Mesendoderm (in vitro differentiated cells): ENCODE results near the gene PRMT3.
A peak's percentile ranks its signal among the peaks of the same experiment; 100 is the strongest.

Experiments
- DNase-seq: peaks from one replicate; pipeline ENCODE4 v3.0.0; 2013
- H2AK5ac ChIP-seq: 2 replicates; pipeline ENCODE4 v1.6.1; 2013; ENCODE audit warnings: low read length, inconsistent platforms
- H2BK120ac ChIP-seq: 2 replicates; pipeline ENCODE4 v1.6.1; 2013; ENCODE audit warnings: low read depth, mild to moderate bottlenecking, low read length, moderate library complexity, mixed read lengths
- H2BK15ac ChIP-seq: replicated peaks from 2 replicates; pipeline ENCODE4 v1.6.1; 2013; ENCODE audit warnings: low read depth, mild to moderate bottlenecking, moderate library complexity
- H2BK5ac ChIP-seq: 2 replicates; pipeline ENCODE4 v1.6.1; 2013; ENCODE audit warnings: low read length, inconsistent platforms
- H3K18ac ChIP-seq: 2 replicates; pipeline ENCODE4 v1.6.1; 2013; ENCODE audit warnings: mild to moderate bottlenecking, low read length, mixed read lengths
- H3K23ac ChIP-seq: one replicate; pipeline ENCODE4 v1.6.1; 2013; ENCODE audit warnings: low read length
- H3K27ac ChIP-seq: 2 replicates; pipeline ENCODE4 v1.5.1; 2013; ENCODE audit warnings: low read depth, mild to moderate bottlenecking, inconsistent platforms, low read length, moderate library complexity
- H3K27me3 ChIP-seq: 2 replicates; pipeline ENCODE4 v1.6.1; 2013; ENCODE audit warnings: low read length, control low read depth, mild to moderate bottlenecking, inconsistent platforms; ENCODE audit not compliant: insufficient read depth, poor library complexity
- H3K36me3 ChIP-seq: 2 replicates; pipeline ENCODE4 v1.6.1; 2013; ENCODE audit warnings: low read length, inconsistent platforms; ENCODE audit not compliant: control insufficient read depth, insufficient read depth
- H3K4ac ChIP-seq: one replicate; pipeline ENCODE4 v1.6.1; 2013; ENCODE audit warnings: low read depth, mild to moderate bottlenecking, low read length, moderate library complexity
- H3K4me1 ChIP-seq: 2 replicates; pipeline ENCODE4 v1.6.1; 2013; ENCODE audit warnings: low read depth, low read length, inconsistent platforms; ENCODE audit not compliant: control insufficient read depth
- H3K4me2 ChIP-seq: 2 replicates; pipeline ENCODE4 v1.6.1; 2013; ENCODE audit warnings: low read length
- H3K4me3 ChIP-seq: 2 replicates; pipeline ENCODE4 v1.5.1; 2013; ENCODE audit warnings: mild to moderate bottlenecking, low read length
- H3K56ac ChIP-seq: one replicate; pipeline ENCODE4 v1.6.1; 2013; ENCODE audit warnings: low read length
- H3K79me1 ChIP-seq: 2 replicates; pipeline ENCODE4 v1.6.1; 2013; ENCODE audit warnings: low read length, inconsistent platforms
- H3K79me2 ChIP-seq: 2 replicates; pipeline ENCODE4 v1.6.1; 2013; ENCODE audit warnings: mild to moderate bottlenecking, low read length; ENCODE audit not compliant: control insufficient read depth, insufficient read depth
- H3K9ac ChIP-seq: 2 replicates; pipeline ENCODE4 v1.6.1; 2013; ENCODE audit warnings: low read length, inconsistent platforms
- H4K5ac ChIP-seq: one replicate; pipeline ENCODE4 v1.6.1; 2013; ENCODE audit warnings: low read length
- H4K8ac ChIP-seq: one replicate; pipeline ENCODE4 v1.6.1; 2013; ENCODE audit warnings: low read depth, mild to moderate bottlenecking, control low read depth, low read length, moderate library complexity
- WGBS: extraction: QIAGEN DNeasy Blood & Tissue Kit; methylation state at CpG from one replicate; pipeline ENCODE4 v1.1.7; 2013; ENCODE audit warnings: low lambda C conversion rate, missing lambda C conversion rate; ENCODE audit not compliant: insufficient coverage; ENCODE audit errors: extremely low coverage; 5-methylcytosine and 5-hydroxymethylcytosine counted together

The PRMT3 gene

DNA sequence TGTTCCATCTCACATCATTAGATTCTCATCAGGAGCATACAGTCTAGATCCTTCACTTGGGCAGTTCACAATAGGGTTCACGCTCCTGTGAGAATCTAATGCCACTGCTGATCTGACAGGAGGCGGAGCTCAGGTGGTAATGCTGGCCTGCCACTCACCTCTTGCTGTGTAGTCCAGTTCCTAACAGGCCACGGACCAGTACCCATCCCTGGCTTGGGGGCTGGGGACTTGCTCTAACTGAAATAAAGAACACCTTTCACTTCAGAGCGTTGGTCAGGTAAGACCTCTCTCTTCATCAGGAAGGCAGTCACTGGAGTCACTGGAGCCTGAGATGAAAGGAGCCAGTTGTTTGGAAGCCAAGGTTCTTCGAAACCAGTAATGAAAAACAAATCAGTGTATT lies 41.7 kb downstream of the PRMT3 start:
- H3K79me2 ChIP-seq: no peaks in the 10 kb centered on the region
- WGBS: no CpG with 5 or more reads among the region's 5 CpGs
- no peaks in the 10 kb centered on the region for H3K4me1 ChIP-seq
- no peaks in the 10 kb centered on the region for H3K79me1 ChIP-seq
- no peak overlapping the region for H2AK5ac ChIP-seq
- no peak overlapping the region for H3K4ac ChIP-seq
- no peak overlapping the region for H4K5ac ChIP-seq
- H2BK5ac ChIP-seq: no peak overlapping the region
- H2BK120ac ChIP-seq: no peak overlapping the region
- no peak overlapping the region for H3K4me3 ChIP-seq
- no peak for DNase-seq
- H3K27me3 ChIP-seq: no peaks in the 10 kb centered on the region
- H3K18ac ChIP-seq: no peak overlapping the region
- H3K4me2 ChIP-seq: no peak overlapping the region
- H3K9ac ChIP-seq: no peak overlapping the region
- no peak overlapping the region for H2BK15ac ChIP-seq
- no peak overlapping the region for H4K8ac ChIP-seq
- no peaks in the 10 kb centered on the region for H3K36me3 ChIP-seq
- no peak overlapping the region for H3K56ac ChIP-seq
- H3K27ac ChIP-seq: no peak overlapping the region
- H3K23ac ChIP-seq: no peak overlapping the region

DNA sequence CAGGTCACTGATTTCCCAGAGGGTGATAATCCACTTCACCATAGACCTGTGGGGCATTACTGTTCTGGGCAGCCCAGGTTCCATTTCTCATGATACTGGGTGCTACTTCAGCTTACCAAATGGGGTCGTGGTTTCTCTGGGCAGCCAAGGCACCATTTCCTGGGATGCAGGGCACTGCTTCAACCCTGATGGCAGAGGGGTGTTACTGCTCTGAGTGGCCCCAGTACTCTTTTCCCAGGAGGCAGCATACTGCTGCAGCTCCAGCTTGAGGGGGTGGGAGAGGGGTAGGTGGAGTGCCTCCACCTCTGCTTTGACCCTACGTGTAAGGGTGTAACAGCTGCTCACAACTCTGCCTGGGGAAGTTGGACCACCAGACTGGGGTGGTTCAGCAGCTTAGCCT lies 51.1 kb downstream of the PRMT3 start:
- H3K4ac ChIP-seq: no peak overlapping the region
- no peak overlapping the region for H2AK5ac ChIP-seq
- H2BK5ac ChIP-seq: no peak overlapping the region
- no peak overlapping the region for H3K23ac ChIP-seq
- no peak overlapping the region for H3K18ac ChIP-seq
- H3K4me1 ChIP-seq: no peaks in the 10 kb centered on the region
- no peak overlapping the region for H4K5ac ChIP-seq
- H3K27me3 ChIP-seq: no peaks in the 10 kb centered on the region
- H3K79me2 ChIP-seq: no peaks in the 10 kb centered on the region
- no peak overlapping the region for H3K56ac ChIP-seq
- H3K79me1 ChIP-seq: no peaks in the 10 kb centered on the region
- no peak overlapping the region for H3K27ac ChIP-seq
- H3K4me3 ChIP-seq: no peak overlapping the region
- WGBS: no CpG with 5 or more reads among the region's 2 CpGs
- no peak overlapping the region for H4K8ac ChIP-seq
- H3K36me3 ChIP-seq: no peaks in the 10 kb centered on the region
- no peak overlapping the region for H2BK15ac ChIP-seq
- no peak overlapping the region for H3K4me2 ChIP-seq
- no peak overlapping the region for H3K9ac ChIP-seq
- no peak overlapping the region for H2BK120ac ChIP-seq
- no peak for DNase-seq

DNA sequence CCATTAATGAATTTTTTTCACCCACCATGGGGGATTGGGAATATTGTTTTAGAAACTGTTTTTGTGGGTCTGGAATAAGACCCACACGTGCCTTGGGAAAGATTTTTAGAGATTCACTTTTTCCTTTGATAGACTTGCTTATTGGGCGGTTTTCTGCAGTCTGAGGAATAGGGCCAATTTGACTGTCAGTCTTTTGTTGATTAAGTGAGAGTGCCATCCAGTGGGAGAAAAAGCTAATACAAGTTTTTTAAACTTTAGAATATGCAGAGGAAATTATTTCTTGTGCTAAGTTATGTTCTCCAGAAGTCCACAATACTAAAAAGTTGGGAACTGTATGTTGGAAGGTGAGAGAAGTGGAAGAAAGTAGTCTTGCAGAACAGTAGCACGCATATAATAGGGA lies 56.1 kb downstream of the PRMT3 start:
- Histone ChIP-seq H2BK120ac (no peak overlapping the region), H3K56ac (no peak overlapping the region), H3K4ac (no peak overlapping the region), H2BK5ac (no peak overlapping the region), H4K5ac (no peak overlapping the region), H3K23ac (no peak overlapping the region), H3K18ac (no peak overlapping the region), H3K79me2 (no peaks in the 10 kb centered on the region), H3K4me3 (no peak overlapping the region), H3K4me2 (no peak overlapping the region), H3K79me1 (no peaks in the 10 kb centered on the region), H3K36me3 (no peaks in the 10 kb centered on the region), H3K4me1 (no peaks in the 10 kb centered on the region), H3K9ac (no peak overlapping the region), H3K27me3 (no peaks in the 10 kb centered on the region), H3K27ac (no peak overlapping the region), H2AK5ac (no peak overlapping the region), H4K8ac (no peak overlapping the region), H2BK15ac (no peak overlapping the region)
- WGBS: no CpG with 5 or more reads among the region's 3 CpGs
- peak; percentile 41 for DNase-seq

DNA sequence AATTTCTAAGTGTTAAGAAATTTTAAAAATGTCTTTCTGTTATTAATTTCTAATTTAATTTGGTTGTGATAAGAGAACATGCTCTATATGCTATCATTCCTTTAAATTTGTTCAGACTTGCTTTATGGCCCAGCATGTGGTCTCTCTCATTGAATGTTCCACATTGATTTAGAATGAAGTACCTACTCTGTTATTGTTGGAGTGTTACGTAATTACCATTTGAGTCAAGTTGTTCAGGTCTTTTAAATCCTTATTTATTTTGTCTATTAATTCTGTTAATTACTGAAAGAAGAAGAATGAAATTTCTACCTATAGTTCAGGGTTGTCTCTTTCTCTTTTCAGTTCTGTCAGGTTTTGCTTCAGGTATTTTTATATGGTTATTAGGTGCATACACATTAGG lies 57.0 kb downstream of the PRMT3 start:
- no peak overlapping the region for H3K27ac ChIP-seq
- no peak overlapping the region for H3K56ac ChIP-seq
- no peak overlapping the region for H2BK120ac ChIP-seq
- WGBS: no CpG with 5 or more reads among the region's 1 CpG
- H3K79me1 ChIP-seq: no peaks in the 10 kb centered on the region
- DNase-seq: no peak
- H3K27me3 ChIP-seq: no peaks in the 10 kb centered on the region
- no peak overlapping the region for H2AK5ac ChIP-seq
- no peak overlapping the region for H3K4me2 ChIP-seq
- no peak overlapping the region for H3K18ac ChIP-seq
- no peak overlapping the region for H3K4ac ChIP-seq
- no peaks in the 10 kb centered on the region for H3K4me1 ChIP-seq
- no peak overlapping the region for H4K8ac ChIP-seq
- no peak overlapping the region for H4K5ac ChIP-seq
- no peak overlapping the region for H3K23ac ChIP-seq
- H2BK15ac ChIP-seq: no peak overlapping the region
- no peak overlapping the region for H3K4me3 ChIP-seq
- no peaks in the 10 kb centered on the region for H3K79me2 ChIP-seq
- no peaks in the 10 kb centered on the region for H3K36me3 ChIP-seq
- H3K9ac ChIP-seq: no peak overlapping the region
- H2BK5ac ChIP-seq: no peak overlapping the region

DNA sequence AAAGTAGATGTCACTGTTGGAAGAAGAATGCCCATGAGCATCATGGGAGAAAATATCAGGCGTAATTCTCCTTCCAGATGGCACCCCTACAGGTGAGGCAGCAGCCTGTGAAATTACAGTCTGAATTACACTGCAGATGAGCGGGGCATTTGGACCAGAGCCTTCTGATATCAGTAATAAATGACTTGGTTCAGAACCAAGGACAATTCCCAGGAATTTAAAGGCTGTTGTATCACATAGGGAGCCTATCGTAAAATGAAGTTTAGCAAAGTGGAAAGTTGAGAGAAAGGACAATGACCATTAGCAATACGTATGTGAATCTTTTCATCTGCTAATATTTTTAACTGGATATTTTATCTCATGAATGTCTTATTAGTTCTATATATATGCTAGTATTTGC lies 61.3 kb downstream of the PRMT3 start:
- H2BK5ac ChIP-seq: no peak overlapping the region
- H3K4ac ChIP-seq: no peak overlapping the region
- no peak overlapping the region for H3K4me3 ChIP-seq
- no peak overlapping the region for H2BK15ac ChIP-seq
- H3K18ac ChIP-seq: no peak overlapping the region
- no peak overlapping the region for H3K9ac ChIP-seq
- H4K8ac ChIP-seq: no peak overlapping the region
- H3K56ac ChIP-seq: no peak overlapping the region
- no peak overlapping the region for H3K4me2 ChIP-seq
- H4K5ac ChIP-seq: no peak overlapping the region
- no peaks in the 10 kb centered on the region for H3K79me2 ChIP-seq
- H3K23ac ChIP-seq: no peak overlapping the region
- H2BK120ac ChIP-seq: no peak overlapping the region
- no peak overlapping the region for H3K27ac ChIP-seq
- no peak overlapping the region for H2AK5ac ChIP-seq
- H3K27me3 ChIP-seq: no peaks in the 10 kb centered on the region
- WGBS: no CpG with 5 or more reads among the region's 4 CpGs
- no peaks in the 10 kb centered on the region for H3K79me1 ChIP-seq
- DNase-seq: peak; percentile 16
- no peaks in the 10 kb centered on the region for H3K4me1 ChIP-seq
- H3K36me3 ChIP-seq: no peaks in the 10 kb centered on the region

DNA sequence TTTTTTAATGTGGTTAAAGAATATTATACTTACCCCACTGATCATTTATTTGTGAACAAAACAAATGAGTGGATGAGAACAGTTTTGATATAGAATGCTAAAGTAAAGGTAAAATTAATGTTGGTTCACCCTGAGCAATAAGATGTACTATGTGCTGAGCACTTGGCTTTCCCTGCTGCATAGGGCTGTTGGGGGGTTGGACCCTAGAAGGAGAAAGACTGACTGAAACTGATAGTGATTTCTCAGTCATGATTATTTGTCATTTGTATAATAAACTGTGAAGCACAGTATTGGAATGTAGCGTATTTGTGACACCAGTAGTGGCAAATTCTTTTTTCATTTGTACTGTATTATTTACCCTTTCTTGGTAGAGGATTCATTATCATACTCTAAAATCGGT lies 63.3 kb downstream of the PRMT3 start:
- Histone ChIP-seq H3K27me3 (no peaks in the 10 kb centered on the region), H2BK15ac (no peak overlapping the region), H3K4me3 (no peak overlapping the region), H2BK5ac (no peak overlapping the region), H2BK120ac (no peak overlapping the region), H3K18ac (no peak overlapping the region), H3K79me2 (no peaks in the 10 kb centered on the region), H3K4ac (no peak overlapping the region), H4K5ac (no peak overlapping the region), H3K56ac (no peak overlapping the region), H3K4me2 (no peak overlapping the region), H2AK5ac (no peak overlapping the region), H3K4me1 (no peaks in the 10 kb centered on the region), H3K27ac (no peak overlapping the region), H3K36me3 (no peaks in the 10 kb centered on the region), H3K9ac (no peak overlapping the region), H3K23ac (no peak overlapping the region), H4K8ac (no peak overlapping the region), H3K79me1 (no peaks in the 10 kb centered on the region)
- no CpG with 5 or more reads among the region's 2 CpGs for WGBS
- DNase-seq: no peak
